ENCODE results near the gene RECK.
"Not testable (repeated sequence)": the region's sequence is repeated elsewhere in the genome, so short reads cannot be mapped to it uniquely, and the experiment has no call there.

Gene RECK

GRCh38 chr9:36074055-36074454, 37.3 kb downstream of the RECK start:
- DNase-seq (ENCODE audit: low read depth in 2 of 2): no peak

DNA sequence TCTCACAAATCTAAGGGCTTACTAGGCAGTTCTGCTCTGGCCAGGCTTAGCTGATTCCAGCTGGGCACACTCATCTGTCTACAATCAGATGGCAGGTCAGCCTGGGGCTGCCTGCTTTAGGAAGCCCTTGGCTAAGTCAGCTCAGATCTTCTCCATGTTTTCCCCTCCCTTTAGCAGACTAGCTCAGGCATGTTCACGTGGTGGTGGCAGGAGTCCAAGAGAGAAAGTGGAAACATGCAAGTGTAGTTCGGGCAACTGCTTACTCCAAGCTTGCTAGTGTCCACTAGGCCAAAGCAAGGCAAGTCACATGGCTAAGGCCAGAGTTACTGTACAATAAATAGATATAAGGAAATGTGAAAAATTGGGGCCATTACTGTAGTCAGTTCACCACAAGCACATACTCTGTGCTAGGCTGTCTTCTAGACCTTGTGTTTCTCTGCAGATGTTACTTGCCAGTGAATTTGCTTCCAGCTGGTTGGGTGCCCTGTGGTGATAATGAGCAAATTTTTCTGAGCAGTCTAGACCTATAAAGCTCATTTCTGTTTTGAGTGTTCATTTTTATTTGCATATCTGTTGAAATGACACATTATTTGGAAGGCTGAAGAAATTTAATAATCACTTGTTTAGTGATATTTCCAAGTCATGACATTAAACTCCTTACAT, 38.3 kb downstream of the RECK start:
- DNase-seq (ENCODE audit: low read depth in 2 of 2): no peak

DNA sequence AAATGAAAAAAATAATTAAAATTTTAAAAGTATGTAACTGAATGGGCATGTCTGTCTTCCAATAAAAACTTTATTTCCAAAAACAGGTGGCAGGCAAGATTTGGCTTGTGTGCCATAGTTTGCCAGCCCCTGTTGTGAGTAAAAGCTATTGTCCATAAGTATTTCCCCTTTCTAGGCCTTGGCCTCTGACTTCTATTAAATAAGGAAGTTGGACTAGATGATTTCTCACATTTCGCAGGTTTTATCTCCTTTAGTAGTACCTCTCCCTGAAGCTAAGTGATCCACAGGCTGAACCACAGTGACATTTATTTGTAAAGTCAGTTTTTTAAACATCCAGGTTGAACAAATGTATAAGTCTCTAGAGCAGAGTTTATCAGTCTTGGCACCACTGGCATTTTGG, 41.3 kb downstream of the RECK start:
- no peak for DNase-seq (ENCODE audit: low read depth in 2 of 2)

- DNase-seq (ENCODE audit: low read depth in 2 of 2): no peak
Observed at GRCh38 chr9:36080519-36080918, 43.8 kb downstream of the RECK start.

DNA sequence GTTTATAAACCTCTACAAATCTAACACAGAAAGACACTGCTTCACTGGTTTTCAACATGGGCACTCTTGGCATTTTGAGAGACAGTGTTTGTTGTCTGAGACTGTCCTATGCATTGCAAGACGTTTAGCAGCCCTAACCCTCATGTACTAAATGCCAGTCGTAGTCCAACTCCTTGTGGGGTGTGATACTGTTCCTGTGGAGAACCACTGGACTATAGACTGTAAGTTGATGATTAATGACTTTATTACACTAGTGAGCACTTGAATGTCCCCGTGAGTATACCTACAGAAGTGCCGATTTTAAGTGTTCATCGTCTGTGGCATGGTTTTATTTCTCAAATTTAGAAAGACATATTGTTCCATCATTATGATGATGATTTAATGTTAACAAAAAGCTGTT, 46.2 kb downstream of the RECK start:
- no peak for DNase-seq (ENCODE audit: low read depth in 2 of 2)

DNA sequence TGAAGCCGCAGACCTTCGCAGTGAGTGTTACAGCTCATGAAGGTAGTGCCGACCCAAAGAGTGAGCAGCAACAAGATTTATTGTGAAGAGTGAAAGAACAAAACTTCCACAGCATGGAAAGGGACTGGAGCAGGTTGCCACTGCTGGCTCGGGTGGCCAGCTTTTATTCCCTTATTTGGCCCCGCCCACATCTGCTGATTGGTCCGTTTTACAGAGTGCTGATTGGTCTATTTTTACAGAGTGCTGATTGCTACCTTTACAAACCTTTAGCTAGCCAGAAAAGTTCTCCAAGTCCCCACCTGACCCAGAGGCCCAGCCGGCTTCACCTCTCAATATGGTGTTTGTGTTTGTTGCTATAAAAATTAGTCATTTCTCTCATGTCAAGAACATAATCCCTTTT, 49.7 kb downstream of the RECK start:
- DNase-seq (ENCODE audit: low read depth in 2 of 2): no peak

DNA sequence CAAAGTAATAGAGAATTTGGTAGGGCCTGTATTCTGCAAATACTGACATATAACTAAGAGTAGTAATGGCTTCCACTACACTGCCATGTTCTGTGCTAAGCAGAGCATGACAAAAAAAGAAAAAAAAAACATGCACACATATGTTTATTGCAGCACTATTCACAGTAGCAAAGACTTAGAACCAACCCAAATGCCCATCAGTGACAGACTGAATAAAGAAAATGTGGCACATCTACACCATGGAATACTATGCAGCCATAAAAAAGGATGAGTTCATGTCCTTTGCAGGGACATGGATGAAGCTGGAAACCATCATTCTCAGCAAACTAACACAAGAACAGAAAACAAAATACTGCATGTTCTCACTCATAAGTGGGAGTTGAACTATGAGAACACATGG, 50.3 kb downstream of the RECK start:
- DNase-seq (ENCODE audit: low read depth in 2 of 2): not testable (repeated sequence)

GRCh38 chr9:36088020-36088419, 51.3 kb downstream of the RECK start:
- no peak for DNase-seq (ENCODE audit: low read depth in 2 of 2)

DNA sequence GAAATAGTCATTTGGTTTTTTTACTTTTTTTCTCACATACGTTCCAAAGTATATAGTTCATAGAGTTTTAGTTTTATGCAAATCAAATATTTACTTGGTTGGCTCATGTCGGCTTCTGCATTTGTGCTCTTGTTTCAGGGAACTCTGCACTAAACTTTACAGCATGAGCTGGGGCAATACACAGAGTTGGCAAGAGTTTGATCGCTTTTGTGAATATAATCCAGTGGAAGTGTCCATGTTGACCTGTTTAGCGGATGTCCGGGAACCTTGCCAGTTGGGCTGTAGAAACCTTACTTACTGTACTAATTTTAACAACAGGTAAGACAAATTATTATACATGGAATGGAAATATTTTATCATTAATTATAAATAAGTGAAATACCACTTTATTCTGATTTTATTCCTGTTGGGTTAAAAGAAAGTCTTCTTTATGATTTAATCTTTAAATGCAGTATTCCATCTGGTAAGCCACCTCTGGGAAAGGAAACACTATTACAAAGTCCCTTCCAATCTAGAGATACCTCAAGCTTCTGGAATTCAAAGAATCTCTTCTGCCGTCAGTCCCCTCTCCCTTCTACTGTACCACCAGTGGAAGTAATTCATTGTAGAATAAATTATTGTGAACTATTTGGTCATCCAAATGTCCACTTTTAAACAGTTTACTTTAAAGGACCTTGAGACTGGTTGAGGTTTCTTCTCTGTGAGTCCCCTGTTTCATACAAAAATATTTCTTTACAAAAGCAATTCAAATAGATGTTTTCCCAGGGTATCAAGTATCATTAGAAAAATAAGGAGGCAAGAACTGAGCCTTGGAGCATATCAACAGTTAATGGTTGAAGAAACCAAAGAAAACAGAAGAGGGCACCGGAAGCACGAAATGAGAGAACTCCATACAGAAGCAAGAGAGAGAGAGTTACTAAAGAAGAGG, 54.6 kb downstream of the RECK start:
- DNase-seq (ENCODE audit: low read depth in 2 of 2): no peak

GRCh38 chr9:36092014-36092413, 55.3 kb downstream of the RECK start:
- no peak for DNase-seq (ENCODE audit: low read depth in 2 of 2)

- peak; percentile 3 to 23 for DNase-seq (ENCODE audit: low read depth in 2 of 2)
Observed at GRCh38 chr9:36092509-36093215, 55.9 kb downstream of the RECK start.

DNA sequence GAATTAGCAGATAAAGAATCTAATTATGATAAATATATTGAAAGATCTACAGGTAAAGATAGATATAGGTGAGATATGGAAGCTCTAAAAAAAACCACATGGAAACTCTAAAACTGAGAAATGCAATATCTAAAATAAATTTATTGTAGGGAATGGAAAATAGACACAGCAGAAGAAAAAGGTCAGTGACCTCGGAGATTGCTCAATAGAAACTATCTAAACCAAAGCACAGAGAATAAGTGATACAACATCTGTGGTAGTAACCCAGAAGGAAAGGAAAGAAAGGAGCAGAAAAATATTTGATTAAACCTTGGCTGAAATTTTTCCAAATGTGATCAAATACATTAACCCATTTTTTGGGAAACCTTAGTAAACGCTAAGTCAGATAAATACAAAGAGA, 56.7 kb downstream of the RECK start:
- no peak for DNase-seq (ENCODE audit: low read depth in 2 of 2)

- DNase-seq (ENCODE audit: low read depth in 2 of 2): no peak
Observed at GRCh38 chr9:36099718-36100117, 63.0 kb downstream of the RECK start.

DNA sequence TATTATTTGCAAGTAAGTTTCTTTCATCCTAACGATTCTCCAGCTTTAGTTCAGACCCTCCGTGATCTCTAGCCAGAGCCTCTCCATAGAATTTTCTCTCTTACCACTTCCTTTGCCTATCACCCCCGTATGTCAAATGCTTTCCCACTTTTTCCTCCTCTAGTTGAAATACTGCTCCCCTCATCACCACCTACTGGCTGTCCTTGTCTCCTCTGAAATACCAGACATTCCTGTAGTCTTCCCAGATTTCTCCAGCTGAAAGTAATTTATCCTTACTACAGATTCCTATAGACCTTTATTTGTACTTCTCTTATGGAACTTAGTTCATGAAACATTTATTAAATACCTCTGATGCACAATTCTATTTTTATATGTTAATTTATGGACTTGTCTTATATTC, 63.8 kb downstream of the RECK start:
- no peak for DNase-seq (ENCODE audit: low read depth in 2 of 2)

GRCh38 chr9:36101916-36102741, 65.4 kb downstream of the RECK start:
- DNase-seq (ENCODE audit: low read depth in 2 of 2): no peak

- DNase-seq (ENCODE audit: low read depth in 2 of 2): peak; percentile 80 to 86
Observed at GRCh38 chr9:36102742-36103495, 66.2 kb downstream of the RECK start.

DNA sequence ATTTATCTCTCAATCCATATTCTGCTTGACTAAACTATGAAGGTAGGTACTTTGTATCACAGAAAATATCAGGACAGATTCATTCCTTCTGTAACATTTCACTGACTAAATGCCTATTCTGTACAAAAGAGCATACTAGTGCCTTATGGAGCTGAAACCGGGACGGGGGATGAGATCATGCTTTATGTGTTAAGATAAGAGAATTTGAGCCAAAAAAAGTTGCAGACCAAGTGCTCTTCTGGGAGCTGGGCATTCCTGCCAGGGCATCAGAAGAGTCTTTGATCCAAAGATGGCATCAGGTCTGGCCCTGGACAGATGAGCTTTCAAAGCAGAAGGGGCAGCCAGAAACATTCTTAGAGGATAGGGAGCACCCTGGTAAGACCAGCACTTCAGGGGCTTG, 72.4 kb downstream of the RECK start:
- DNase-seq (ENCODE audit: low read depth in 2 of 2): no peak

- DNase-seq (ENCODE audit: low read depth in 2 of 2): no peak
Observed at GRCh38 chr9:36110434-36110833, 73.7 kb downstream of the RECK start.

GRCh38 chr9:36112516-36112915, 75.8 kb downstream of the RECK start:
- DNase-seq (ENCODE audit: low read depth in 2 of 2): no peak

DNA sequence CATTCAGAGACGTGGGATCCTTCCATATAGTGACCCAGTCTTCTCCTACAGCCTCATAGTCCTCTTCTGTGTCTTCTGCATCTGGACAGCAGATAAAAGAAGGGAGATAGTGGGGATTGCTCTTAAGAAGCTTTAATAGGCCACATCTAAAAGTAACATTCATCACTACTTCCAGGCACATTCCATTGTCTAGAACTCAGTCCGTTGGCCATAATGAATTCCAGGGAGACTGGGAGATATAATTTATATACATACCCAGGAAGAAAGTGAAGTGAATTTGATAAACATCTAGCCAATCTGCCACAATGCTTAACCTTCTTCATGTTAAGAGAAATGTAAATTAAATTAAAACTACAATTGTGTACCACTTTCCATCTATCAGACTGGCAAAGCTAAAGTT, 77.3 kb downstream of the RECK start:
- DNase-seq (ENCODE audit: low read depth in 2 of 2): no peak

- DNase-seq (ENCODE audit: low read depth in 2 of 2): no peak
Observed at GRCh38 chr9:36116593-36116992, 79.9 kb downstream of the RECK start.
